Prostate gland (tissue), 2 donors: ENCODE results near the gene SULT1B1.

ENCODE experiments used
- POLR2A ChIP-seq: fragments of 450-650 bp; IDR thresholded peaks from one replicate; pipeline ENCODE4 v1.6.1; 2016; ENCODE audit warnings: antibody characterized with exemption, mild to moderate bottlenecking
- POLR2AphosphoS5 ChIP-seq: sonication (generic); formaldehyde crosslinking; IDR thresholded peaks from one replicate; pipeline ENCODE4 v1.6.1; 2017; ENCODE audit warnings: antibody characterized with exemption
- TF ChIP-seq, protein P1 (sequence below), 4 experiments: fragments of 200-600 bp in 2 of 4; fragments of 450-650 bp in 2 of 4; sonication (generic) in 2 of 4; IDR thresholded peaks; 1 replicate in 3 of 4; 2 replicates in 1 of 4; pipeline ENCODE4 v1.5.1; 2016 to 2019; ENCODE audit warnings: antibody characterized with exemption in 4 of 4, mild to moderate bottlenecking in 2 of 4, moderate library complexity in 2 of 4

DNA sequence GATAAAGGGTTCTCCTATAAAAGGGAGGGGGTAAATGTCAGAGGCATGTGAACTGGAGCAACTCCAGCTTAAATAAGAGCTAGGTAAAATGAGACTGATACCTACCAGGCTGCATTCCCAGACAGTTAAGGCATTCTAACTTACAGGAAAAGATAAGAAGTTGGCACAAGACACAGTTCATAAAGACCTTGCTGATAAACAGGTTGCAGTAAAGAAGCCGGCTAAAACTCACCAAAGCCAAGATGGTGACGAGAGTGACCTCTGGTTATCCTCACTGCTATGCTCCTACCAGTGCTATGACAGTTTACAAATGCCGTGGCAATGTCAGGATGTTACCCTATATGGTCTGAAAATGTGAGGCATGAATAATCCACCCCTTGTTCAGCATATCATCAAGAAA, 13.1 kb upstream of the SULT1B1 start:
- TF ChIP-seq, protein P1, sequence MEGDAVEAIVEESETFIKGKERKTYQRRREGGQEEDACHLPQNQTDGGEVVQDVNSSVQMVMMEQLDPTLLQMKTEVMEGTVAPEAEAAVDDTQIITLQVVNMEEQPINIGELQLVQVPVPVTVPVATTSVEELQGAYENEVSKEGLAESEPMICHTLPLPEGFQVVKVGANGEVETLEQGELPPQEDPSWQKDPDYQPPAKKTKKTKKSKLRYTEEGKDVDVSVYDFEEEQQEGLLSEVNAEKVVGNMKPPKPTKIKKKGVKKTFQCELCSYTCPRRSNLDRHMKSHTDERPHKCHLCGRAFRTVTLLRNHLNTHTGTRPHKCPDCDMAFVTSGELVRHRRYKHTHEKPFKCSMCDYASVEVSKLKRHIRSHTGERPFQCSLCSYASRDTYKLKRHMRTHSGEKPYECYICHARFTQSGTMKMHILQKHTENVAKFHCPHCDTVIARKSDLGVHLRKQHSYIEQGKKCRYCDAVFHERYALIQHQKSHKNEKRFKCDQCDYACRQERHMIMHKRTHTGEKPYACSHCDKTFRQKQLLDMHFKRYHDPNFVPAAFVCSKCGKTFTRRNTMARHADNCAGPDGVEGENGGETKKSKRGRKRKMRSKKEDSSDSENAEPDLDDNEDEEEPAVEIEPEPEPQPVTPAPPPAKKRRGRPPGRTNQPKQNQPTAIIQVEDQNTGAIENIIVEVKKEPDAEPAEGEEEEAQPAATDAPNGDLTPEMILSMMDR (IDR thresholded peaks at IDR 0.05): no peak
- TF ChIP-seq POLR2A (no peak), POLR2AphosphoS5 (no peak)
